Epithelial cell of esophagus (primary cell): ENCODE measurements around the gene RAMACL.
A peak's percentile ranks its signal among the peaks of the same experiment; 100 is the strongest.

ENCODE experiments used
- DNase-seq: peaks from one replicate; pipeline ENCODE4 v3.0.0; 2010; ENCODE audit warnings: low read depth
- H3K4me3 ChIP-seq: 2 replicates; pipeline ENCODE4 v1.5.1; 2011; ENCODE audit warnings: mild to moderate bottlenecking, low read length, control low read depth
- TF ChIP-seq, protein P1 (sequence below): IDR thresholded peaks from 2 replicates; pipeline ENCODE4 v1.5.1; 2011; ENCODE audit warnings: low read depth, mild to moderate bottlenecking, low read length, control low read depth, inconsistent platforms; ENCODE audit not compliant: insufficient read depth; ENCODE audit errors: missing control alignments

RAMACL gene

DNA sequence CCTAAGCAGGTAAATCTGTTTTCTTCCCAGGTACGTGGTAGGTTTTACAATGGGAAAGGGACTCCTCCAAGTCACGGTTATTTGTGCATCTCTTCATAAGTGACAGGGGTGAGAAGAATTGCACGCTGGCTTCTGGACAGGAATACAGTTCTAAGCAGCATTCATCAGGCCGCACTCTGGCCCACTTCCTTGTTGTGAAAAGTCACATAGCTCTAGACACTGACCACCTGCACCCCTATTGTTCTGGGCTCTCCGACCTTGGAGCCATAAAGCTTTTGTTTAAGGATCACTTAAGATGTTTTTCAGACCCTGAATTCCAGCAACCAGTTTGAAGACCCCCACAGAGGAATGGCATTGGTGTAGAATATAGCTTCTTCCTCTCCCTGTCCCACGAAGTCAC, 31.4 kb downstream of the RAMACL start:
- no peak for DNase-seq
- TF ChIP-seq, protein P1, sequence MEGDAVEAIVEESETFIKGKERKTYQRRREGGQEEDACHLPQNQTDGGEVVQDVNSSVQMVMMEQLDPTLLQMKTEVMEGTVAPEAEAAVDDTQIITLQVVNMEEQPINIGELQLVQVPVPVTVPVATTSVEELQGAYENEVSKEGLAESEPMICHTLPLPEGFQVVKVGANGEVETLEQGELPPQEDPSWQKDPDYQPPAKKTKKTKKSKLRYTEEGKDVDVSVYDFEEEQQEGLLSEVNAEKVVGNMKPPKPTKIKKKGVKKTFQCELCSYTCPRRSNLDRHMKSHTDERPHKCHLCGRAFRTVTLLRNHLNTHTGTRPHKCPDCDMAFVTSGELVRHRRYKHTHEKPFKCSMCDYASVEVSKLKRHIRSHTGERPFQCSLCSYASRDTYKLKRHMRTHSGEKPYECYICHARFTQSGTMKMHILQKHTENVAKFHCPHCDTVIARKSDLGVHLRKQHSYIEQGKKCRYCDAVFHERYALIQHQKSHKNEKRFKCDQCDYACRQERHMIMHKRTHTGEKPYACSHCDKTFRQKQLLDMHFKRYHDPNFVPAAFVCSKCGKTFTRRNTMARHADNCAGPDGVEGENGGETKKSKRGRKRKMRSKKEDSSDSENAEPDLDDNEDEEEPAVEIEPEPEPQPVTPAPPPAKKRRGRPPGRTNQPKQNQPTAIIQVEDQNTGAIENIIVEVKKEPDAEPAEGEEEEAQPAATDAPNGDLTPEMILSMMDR: no peak
- no peak overlapping the region for H3K4me3 ChIP-seq

DNA sequence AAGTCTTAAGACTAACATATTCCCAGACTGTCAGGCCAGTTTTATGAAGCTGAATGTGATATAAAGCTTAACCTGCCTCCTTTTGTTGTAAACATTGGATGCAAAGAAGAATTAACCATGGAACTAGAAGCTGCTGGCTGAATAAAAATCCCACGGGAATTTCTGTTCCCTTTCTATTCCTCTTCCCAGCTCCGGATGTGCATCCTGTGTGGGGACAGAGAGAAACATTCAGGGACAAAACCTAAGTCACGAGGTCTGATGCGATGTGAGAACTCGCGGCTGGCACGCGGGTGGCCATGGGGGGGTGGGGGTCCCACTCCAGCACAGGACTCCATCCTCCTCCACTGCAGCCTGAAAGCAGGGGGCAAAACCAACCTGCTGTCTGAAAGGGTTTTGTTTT, 32.2 kb downstream of the RAMACL start:
- no peak for DNase-seq
- H3K4me3 ChIP-seq: no peak overlapping the region
- TF ChIP-seq, protein P1: no peak

DNA sequence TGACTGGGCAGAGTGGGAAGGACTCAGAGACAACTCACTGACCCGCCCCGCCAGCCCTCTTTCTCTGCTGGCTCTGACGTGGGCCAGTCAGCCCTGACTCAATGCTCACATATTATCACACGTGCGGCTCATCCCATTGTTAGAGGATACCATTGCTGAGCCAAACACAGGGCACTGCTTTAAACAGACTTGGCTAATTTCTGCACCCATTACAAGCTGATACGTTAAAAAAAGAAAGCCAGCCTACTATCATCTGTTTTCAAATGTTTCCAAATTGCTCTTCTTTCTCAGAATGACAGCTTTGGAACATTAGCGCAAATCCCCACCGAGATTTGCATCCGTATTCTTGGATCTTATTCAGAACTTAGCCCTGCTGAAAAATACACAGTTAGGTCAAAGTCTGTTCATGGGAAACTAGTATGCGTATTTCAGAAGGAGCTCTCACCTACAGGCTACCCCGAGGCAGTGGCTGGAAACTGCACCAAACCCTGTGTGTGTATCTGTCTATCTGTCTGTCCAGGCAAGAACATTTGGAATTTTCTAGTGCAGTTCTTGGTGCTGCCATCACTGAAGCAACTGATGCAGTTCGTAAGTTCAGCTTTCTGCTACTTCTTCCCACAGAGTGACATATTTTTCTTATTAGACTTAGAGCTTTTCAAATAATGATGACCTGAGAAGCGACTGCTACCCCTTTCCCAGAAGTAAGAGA, 32.8 kb downstream of the RAMACL start:
- DNase-seq: peak; percentile 91
- H3K4me3 ChIP-seq: no peak overlapping the region
- TF ChIP-seq, protein P1: no peak

DNA sequence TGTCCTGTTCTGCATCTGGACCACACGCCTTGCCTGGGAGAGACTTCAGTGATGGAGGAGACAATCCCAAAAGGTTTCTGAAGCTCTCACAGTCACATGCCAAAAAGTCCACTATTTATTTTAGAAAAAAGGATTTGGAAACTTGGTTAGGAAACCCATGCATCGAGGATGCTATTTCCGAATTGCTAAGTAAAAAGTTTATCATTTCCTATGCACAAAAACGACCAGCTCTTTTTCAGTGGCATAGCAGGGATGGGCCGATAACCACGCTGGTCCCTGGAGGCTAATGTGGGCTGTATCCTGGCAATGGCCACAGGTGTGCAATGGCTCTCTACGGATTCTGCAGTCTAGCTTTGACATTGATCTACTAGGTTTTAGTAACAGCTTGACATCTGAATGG, 33.9 kb downstream of the RAMACL start:
- TF ChIP-seq, protein P1: no peak
- no peak for DNase-seq
- H3K4me3 ChIP-seq: no peak overlapping the region

DNA sequence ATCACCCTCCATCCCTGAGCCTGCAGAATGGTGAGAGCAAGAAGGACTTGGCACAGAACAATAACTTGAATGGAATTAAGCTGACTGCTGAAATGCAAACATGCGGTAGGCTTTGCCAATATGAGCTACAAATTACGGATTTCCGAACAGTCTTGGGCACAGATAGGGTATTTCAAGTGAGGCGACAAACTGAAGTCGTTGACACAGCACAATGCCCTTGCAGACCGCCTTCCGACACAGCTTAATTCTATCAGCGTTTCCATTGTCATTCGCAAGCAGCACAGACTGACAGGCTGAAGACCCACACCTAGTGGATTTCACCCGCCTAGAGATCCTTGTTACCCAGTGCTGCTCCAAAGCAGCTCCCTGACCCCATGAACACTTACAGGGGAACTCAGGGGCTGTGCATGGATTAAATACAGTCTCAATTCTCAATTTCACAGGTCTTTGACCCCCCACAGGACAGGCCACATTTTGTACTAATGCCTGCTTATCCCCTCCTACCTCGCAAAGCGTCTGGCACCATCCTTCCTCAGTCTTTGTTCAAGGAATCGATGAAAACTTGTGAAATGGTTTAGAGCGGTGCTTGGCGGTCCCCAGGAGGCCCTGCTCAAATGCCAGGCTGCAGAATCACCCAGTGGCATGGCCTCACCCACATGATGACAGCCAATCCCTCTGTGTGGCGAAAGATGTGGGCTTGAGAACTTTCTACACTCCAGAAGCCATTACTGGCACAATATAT, 34.6 kb downstream of the RAMACL start:
- DNase-seq: no peak
- TF ChIP-seq, protein P1: no peak
- H3K4me3 ChIP-seq: no peak overlapping the region

DNA sequence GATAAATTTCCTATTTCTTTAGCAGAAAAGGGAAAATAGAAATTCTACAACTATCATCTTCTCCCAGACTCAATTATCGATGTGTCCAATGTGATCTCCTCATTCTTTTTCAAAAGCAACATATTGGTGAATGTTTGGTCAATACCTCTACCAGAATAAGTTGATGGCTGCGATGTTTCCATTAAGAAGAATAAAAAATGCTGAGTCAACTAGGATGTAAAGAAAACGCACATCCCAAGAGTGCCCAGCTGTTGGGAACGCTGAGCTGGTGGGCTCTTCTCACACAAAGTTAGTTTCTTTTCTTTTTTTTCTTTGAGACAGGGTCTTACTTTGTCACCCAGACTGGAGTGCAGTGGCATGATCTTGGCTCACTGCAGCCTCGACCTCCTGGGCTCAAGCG, 39.8 kb downstream of the RAMACL start:
- no peak for DNase-seq
- no peak overlapping the region for H3K4me3 ChIP-seq
- TF ChIP-seq, protein P1: no peak
